GM10847 (cell line): ENCODE data around the gene ACY1.

Experiments
- POLR2A ChIP-seq: IDR thresholded peaks from 2 replicates; pipeline ENCODE4 v1.6.1; 2011; ENCODE audit not compliant: insufficient read length; ENCODE audit errors: extremely low read depth

Gene ACY1

DNA sequence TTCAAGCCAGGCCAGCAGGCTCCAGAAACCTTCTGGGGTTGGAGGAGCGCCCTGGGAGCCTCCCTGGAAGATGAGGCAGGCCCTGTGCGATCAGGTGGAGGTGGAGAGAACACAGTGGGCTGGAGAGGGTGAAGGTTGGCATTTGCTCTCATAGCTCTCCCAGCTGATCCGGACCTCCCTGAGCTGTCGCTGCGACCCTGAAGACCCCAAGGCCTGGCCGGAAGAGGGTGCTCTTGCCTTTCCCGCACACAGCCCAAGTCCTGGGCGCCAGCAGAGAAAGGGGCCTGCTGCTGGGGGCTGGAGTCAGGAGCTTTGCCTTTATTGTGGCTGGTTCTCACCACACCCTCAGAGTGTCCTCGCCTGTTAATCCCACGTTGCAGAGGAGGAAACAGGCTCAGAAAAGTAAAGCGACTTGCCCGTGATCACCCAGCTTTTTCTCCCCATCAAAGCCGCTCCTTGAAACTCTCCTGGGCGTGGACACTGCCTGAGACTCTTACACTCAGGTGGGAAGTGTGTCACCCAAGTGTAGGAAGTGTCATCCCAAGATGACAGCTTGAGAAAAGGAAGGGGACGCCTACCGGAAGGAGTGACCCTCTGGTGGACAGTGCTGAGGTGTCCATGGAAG is 20.9 kb downstream of the ACY1 start:
- no peak for TF ChIP-seq POLR2A

DNA sequence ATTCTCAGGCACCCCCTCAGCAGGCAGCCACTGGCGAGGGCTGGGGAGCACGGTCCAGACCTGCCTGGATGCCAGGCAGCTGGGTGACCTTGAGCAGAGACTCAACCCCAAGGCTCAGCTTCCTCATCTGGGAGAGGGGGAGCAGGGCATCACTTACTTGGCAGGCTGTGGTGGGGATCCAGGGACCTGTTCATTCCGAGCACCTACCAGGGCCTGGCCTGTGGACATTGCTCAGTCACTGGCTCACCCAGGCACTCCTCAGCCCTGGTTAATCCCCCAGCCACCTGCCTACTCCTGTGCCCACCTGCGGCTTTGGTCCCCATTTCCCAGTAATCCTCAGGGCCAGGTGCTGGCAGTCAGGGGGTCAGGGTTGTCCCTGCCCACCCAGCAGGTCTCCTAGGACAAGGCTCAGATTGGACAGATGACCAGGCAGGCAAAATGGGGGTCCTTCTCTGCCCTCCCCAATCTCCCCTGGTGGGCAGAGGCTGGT is 21.6 kb downstream of the ACY1 start:
- no peak for TF ChIP-seq POLR2A

GRCh38 chr3:52005571-52005986 is 22.2 kb downstream of the ACY1 start:
- no peak for TF ChIP-seq POLR2A

- TF ChIP-seq POLR2A = no peak
Measured at GRCh38 chr3:52006017-52006819, 22.9 kb downstream of the ACY1 start.

DNA sequence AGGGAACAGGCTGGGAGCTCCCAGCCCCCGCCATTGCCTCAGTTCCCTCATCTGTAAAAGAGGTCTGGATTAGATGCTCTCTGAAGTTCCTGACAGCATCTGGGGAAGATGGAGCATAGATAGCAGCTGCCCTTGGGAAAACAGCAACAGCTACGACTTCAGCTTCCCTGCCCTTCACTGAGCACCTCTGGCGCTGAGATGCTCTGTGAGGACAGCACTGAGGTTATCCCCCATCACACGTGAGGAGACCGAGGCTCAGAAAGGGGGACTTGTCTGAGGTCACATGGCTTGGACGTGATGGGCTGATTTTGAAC is 23.4 kb downstream of the ACY1 start:
- no peak for TF ChIP-seq POLR2A

DNA sequence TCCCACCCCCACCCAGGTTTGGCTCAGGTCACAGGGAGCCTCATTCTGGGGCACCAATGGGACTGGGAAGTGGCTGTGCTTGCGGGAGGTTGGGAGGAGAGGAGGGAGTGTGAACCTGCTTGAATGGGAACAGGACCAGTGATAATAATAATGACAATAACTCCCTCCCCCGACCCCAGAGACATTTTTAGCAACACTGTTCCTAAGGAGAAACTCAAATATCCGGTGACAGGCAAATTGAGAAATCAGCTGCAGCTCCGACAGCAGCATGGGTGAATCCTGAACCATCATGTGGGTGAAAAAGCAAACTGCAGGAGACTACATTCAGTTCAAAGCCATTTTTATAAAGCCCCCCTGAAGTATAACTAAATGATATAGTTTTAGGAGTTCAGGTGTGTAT is 24.0 kb downstream of the ACY1 start:
- TF ChIP-seq POLR2A = no peak

DNA sequence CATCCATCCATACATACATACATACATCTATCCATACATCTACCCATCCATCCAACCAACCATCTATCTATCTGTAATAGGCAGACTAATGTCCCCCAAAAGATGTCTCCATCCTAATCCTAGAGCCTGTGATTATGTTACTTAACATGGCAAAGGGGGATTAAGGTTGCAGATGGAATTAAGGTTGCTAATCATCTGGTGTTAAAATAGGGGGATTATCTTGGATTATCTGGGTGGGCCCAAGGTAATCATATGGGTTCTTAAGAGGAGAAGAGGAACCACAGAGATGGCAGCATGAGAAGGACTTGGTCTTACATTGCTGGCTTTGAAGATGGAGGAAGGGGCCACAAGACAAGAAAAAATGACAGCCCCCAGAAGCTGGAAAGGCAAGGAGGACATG is 27.1 kb downstream of the ACY1 start:
- no peak for TF ChIP-seq POLR2A

DNA sequence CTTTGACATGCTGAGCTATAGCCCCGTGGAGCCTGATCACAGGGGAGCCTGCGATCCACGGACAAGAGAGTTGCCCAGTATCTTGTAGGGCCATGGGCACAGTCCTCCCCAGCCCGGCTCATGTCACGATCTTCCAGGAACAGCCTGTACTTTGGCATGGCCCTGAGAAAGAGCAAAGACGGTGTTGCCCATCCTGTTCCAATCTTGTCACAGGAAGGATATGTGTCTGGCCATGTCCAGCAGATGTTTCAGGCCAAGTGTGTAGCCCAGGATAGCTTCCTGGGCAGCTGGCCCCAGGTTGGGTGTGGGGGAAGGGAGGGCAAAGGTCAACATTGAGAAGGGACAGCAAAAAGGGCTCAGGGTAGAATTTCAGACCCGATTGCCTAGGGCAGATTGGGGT is 29.4 kb downstream of the ACY1 start:
- no peak for TF ChIP-seq POLR2A

GRCh38 chr3:52013802-52014598 is 30.7 kb downstream of the ACY1 start:
- no peak for TF ChIP-seq POLR2A

DNA sequence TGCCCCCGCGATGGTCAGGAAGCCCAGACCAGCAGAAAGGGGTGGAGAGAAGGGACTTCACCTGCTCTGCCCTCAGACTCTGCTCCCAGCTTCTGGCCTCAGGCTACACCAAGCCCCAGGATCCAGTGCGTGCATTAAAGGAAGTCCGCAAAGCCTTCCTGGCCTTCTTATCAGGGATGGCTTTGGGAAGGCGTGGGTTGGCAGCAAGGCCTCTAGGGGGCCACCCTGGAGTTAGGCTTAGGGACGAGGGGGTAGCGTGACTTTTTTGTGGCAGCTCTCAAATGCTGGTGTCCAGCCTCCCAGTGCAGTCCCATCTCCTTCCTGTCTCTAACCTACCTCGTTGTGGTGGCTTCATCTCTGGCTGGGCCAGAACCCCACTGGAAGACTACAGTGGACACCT is 31.3 kb downstream of the ACY1 start:
- no peak for TF ChIP-seq POLR2A

DNA sequence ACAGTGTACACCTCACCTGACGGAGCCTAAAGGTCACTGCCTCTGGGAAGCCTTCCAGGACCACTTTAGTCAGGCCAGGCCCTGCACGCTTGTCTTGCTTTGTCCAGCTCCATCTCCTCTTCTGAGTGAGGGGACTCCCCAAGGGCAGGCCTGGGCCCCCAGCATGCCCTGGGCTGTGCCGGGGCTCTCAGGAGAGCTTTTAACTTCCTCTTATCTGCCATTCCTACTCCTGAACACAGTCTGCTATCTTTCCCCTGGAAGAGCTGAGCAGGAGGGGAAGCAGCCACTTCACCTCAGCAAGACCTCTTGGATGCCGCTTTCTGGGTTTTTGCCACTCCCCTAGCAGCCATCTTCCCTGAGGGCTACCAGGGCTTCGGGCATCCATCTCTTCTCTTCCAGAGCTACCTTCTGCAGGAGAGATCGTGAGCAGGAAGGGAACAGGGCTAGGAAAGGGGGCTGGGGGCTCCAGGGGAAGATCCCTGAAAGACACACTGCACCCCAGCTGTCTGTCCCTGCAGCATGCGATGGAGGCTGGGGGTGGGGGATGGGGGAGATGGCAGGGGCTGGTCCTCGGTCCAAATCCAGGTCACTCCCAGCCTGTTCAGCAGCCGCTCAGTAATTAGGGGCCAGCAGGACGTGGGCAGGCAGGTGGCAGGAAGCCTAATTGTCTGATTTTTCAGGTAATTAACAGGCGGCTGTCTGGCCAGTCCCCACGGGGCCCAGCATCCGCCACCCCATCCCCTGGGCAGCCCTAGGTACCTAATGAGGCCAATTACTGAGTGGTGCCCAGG is 32.3 kb downstream of the ACY1 start:
- no peak for TF ChIP-seq POLR2A

DNA sequence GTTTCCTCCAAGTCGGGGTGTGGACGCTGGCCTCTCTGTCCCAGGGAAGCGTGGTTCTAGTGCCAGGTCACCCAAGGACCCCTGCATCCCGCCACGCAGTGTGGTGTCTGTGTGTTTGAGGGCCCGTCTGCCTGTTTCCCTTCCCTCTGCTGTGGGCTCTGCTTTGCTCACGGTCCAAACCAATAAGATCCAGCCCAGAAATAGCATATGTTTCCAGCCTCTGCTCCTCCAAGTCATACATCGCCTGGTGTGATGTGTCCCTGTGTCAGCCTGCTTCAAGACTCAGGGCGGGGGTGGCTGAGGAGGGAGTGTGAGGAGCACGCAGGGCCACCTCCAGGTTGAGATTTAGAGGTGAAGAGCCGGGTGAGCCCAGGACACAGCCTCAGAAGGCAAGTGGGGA is 34.3 kb downstream of the ACY1 start:
- no peak for TF ChIP-seq POLR2A

DNA sequence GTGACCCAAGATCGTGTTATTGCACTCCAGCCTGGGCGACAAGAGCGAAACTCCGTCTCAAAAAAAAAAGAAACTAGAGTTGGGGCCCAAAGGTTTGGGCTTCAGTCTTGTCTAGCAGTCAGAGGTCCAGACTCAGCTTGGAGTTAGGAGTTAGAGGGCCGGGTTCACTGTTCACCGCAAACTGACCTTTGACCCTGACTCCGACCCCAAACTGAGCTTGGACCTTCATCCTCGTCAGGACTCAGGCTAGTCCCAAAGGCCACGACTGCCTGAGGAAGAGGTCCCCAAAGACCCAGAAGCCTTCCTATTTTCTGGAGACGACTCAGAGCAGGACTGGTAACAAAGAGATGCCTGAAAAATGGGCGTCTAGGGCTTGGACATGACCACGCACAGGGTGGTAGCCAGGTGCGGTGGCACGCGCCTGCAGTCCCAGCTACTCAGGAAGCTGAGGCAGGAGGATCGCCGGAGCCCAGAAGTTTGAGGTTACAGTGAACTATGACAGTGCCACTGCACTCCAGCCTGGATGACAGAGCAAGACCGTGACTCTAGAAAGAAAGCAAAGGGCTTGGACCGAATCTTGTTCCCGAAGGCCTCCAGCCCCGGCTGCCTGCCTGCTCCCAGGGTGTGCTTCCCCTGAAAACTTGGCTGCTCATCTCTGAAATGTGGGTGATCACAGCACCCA is 35.1 kb downstream of the ACY1 start:
- no peak for TF ChIP-seq POLR2A

DNA sequence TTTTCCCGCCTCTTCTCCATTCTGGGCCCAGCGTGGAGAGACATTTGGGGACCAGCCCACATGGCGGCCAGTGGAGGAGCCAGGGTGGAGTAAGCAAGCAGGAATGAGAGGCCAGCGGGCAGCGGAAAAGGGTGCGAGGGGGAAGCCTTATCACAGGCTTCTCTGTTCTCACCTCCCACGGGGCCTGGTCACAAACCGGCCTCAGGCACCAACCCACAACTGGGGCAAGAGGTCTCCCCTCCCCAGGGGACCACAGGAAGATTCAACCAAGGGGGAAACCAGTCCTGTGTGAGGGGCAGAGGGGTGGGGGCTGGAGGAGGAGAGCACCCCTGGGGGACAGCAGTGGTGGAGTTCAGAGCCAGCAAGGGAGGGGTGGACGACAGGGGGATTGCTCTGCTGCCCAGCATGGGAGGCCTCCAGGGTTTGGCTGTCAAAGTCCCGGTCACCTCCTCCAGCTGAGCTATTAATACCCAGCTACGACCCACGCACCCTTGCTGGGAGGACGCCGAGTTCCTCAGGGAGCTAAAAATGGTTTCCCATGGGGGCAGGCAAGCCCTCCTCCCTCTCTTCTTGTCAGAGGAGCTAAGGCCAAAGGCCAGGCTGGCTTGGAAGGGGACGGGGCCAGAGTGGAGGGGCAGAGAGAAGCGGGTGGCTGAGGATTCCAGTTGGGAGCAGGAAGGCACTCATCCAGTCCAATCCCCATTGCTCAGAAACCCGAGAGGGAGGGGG is 36.2 kb downstream of the ACY1 start:
- TF ChIP-seq POLR2A = no peak
